HG03060 (cell line): ENCODE measurements around the gene PCCA.
"Not testable (repeated sequence)": the region's sequence is repeated elsewhere in the genome, so short reads cannot be mapped to it uniquely, and the experiment has no call there.

ENCODE experiments used
- ATAC-seq: cut with Tn5 transposase; IDR thresholded peaks from one replicate; pipeline ENCODE4 v1.9.1; 2021; ENCODE audit warnings: low read depth, moderate number of reproducible peaks; ENCODE audit not compliant: unreplicated experiment

Gene PCCA

GRCh38 chr13:100340865-100341264 lies 252.0 kb downstream of the PCCA start:
- ATAC-seq: no peak

GRCh38 chr13:100341327-100341726 lies 252.4 kb downstream of the PCCA start:
- ATAC-seq: no peak

- no peak for ATAC-seq
Observed at GRCh38 chr13:100344544-100344943, 255.7 kb downstream of the PCCA start.

GRCh38 chr13:100347968-100348367 lies 259.1 kb downstream of the PCCA start:
- no peak for ATAC-seq

GRCh38 chr13:100349594-100349993 lies 260.7 kb downstream of the PCCA start:
- no peak for ATAC-seq

GRCh38 chr13:100350601-100351000 lies 261.7 kb downstream of the PCCA start:
- no peak for ATAC-seq

GRCh38 chr13:100356426-100356825 lies 267.5 kb downstream of the PCCA start:
- ATAC-seq: no peak

- no peak for ATAC-seq
Observed at GRCh38 chr13:100356889-100357288, 268.0 kb downstream of the PCCA start.

GRCh38 chr13:100357764-100358163 lies 268.9 kb downstream of the PCCA start:
- no peak for ATAC-seq

GRCh38 chr13:100361504-100361903 lies 272.6 kb downstream of the PCCA start:
- no peak for ATAC-seq

- no peak for ATAC-seq
Observed at GRCh38 chr13:100362371-100362770, 273.5 kb downstream of the PCCA start.

- no peak for ATAC-seq
Observed at GRCh38 chr13:100362781-100363180, 273.9 kb downstream of the PCCA start.

GRCh38 chr13:100363285-100363711 lies 274.4 kb downstream of the PCCA start:
- no peak for ATAC-seq

GRCh38 chr13:100363874-100364273 lies 275.0 kb downstream of the PCCA start:
- no peak for ATAC-seq

GRCh38 chr13:100364591-100364990 lies 275.7 kb downstream of the PCCA start:
- ATAC-seq: no peak

GRCh38 chr13:100365680-100366079 lies 276.8 kb downstream of the PCCA start:
- ATAC-seq: no peak

GRCh38 chr13:100378533-100378932 lies 289.6 kb downstream of the PCCA start:
- no peak for ATAC-seq

- no peak for ATAC-seq
Observed at GRCh38 chr13:100381595-100382224, 292.8 kb downstream of the PCCA start.

- no peak for ATAC-seq
Observed at GRCh38 chr13:100382785-100383184, 293.9 kb downstream of the PCCA start.

GRCh38 chr13:100387416-100387815 lies 298.5 kb downstream of the PCCA start:
- ATAC-seq: no peak

GRCh38 chr13:100388150-100388549 lies 299.3 kb downstream of the PCCA start:
- ATAC-seq: not testable (repeated sequence)

- ATAC-seq: no peak
Observed at GRCh38 chr13:100388923-100389322, 300.0 kb downstream of the PCCA start.

- ATAC-seq: no peak
Observed at GRCh38 chr13:100389617-100390016, 300.7 kb downstream of the PCCA start.
